Measurements from ENCODE around the gene RNF130.

Gene RNF130

GRCh38 chr5:180099733-180100611 is 28.4 kb upstream of the RNF130 start:
- TF ChIP-seq CTCF (IDR thresholded peaks at IDR 0.05; ENCODE audit: low read depth, low read length) (no peak), EZH2phosphoT487 (IDR thresholded peaks at IDR 0.05; ENCODE audit: low read depth) (no peak)
- H3K4me3 ChIP-seq (ENCODE audit: low read length), result no peak overlapping the region
- H3K4me2 ChIP-seq (ENCODE audit: low read length), result no peak overlapping the region
- no peak overlapping the region for H3K9ac ChIP-seq (ENCODE audit: low read length)
- H3K27ac ChIP-seq (ENCODE audit: low read length), result no peak overlapping the region
- H2AFZ ChIP-seq (ENCODE audit: low read depth, low read length), result no peak overlapping the region
- no peaks in the 10 kb centered on the region for H3K4me1 ChIP-seq (ENCODE audit: low read length)
- H3K9me3 ChIP-seq (ENCODE audit: insufficient read depth, low read length), result no peaks in the 10 kb centered on the region
- H3K79me2 ChIP-seq (ENCODE audit: low read length), result no peaks in the 10 kb centered on the region
- H3K27me3 ChIP-seq (ENCODE audit: low read depth, low read length), result no peaks in the 10 kb centered on the region
- H4K20me1 ChIP-seq (ENCODE audit: insufficient read depth, low read length), result no peaks in the 10 kb centered on the region
- H3K36me3 ChIP-seq (replicated peaks; ENCODE audit: low read depth, low read length), result no peaks in the 10 kb centered on the region

- no peaks in the 10 kb centered on the region for H3K36me3 ChIP-seq (replicated peaks; ENCODE audit: low read depth, low read length)
- no peaks in the 10 kb centered on the region for H3K79me2 ChIP-seq (ENCODE audit: low read length)
- TF ChIP-seq EZH2phosphoT487 (IDR thresholded peaks at IDR 0.05; ENCODE audit: low read depth) (no peak), CTCF (IDR thresholded peaks at IDR 0.05; ENCODE audit: low read depth, low read length) (no peak)
- no peak overlapping the region for H2AFZ ChIP-seq (ENCODE audit: low read depth, low read length)
- H3K9ac ChIP-seq (ENCODE audit: low read length), result no peak overlapping the region
- no peak overlapping the region for H3K4me2 ChIP-seq (ENCODE audit: low read length)
- no peaks in the 10 kb centered on the region for H3K27me3 ChIP-seq (ENCODE audit: low read depth, low read length)
- H3K27ac ChIP-seq (ENCODE audit: low read length), result no peak overlapping the region
- no peak overlapping the region for H3K4me3 ChIP-seq (ENCODE audit: low read length)
- no peaks in the 10 kb centered on the region for H3K9me3 ChIP-seq (ENCODE audit: insufficient read depth, low read length)
- no peaks in the 10 kb centered on the region for H3K4me1 ChIP-seq (ENCODE audit: low read length)
- H4K20me1 ChIP-seq (ENCODE audit: insufficient read depth, low read length), result no peaks in the 10 kb centered on the region
Measured at GRCh38 chr5:180098991-180099732, 27.6 kb upstream of the RNF130 start.

- no peaks in the 10 kb centered on the region for H3K9me3 ChIP-seq (ENCODE audit: insufficient read depth, low read length)
- no peak overlapping the region for H3K4me3 ChIP-seq (ENCODE audit: low read length)
- H3K27me3 ChIP-seq (ENCODE audit: low read depth, low read length), result no peaks in the 10 kb centered on the region
- H3K36me3 ChIP-seq (replicated peaks; ENCODE audit: low read depth, low read length), result no peaks in the 10 kb centered on the region
- TF ChIP-seq CTCF (IDR thresholded peaks at IDR 0.05; ENCODE audit: low read depth, low read length) (no peak), EZH2phosphoT487 (IDR thresholded peaks at IDR 0.05; ENCODE audit: low read depth) (no peak)
- H4K20me1 ChIP-seq (ENCODE audit: insufficient read depth, low read length), result no peaks in the 10 kb centered on the region
- H3K4me2 ChIP-seq (ENCODE audit: low read length), result no peak overlapping the region
- no peak overlapping the region for H2AFZ ChIP-seq (ENCODE audit: low read depth, low read length)
- no peaks in the 10 kb centered on the region for H3K79me2 ChIP-seq (ENCODE audit: low read length)
- no peak overlapping the region for H3K9ac ChIP-seq (ENCODE audit: low read length)
- H3K4me1 ChIP-seq (ENCODE audit: low read length), result no peaks in the 10 kb centered on the region
- no peak overlapping the region for H3K27ac ChIP-seq (ENCODE audit: low read length)
Measured at GRCh38 chr5:180098526-180098925, 27.0 kb upstream of the RNF130 start.

- no peak overlapping the region for H3K4me3 ChIP-seq (ENCODE audit: low read length)
- H3K4me2 ChIP-seq (ENCODE audit: low read length), result no peak overlapping the region
- TF ChIP-seq EZH2phosphoT487 (IDR thresholded peaks at IDR 0.05; ENCODE audit: low read depth) (no peak), CTCF (IDR thresholded peaks at IDR 0.05; ENCODE audit: low read depth, low read length) (no peak)
- no peaks in the 10 kb centered on the region for H3K36me3 ChIP-seq (replicated peaks; ENCODE audit: low read depth, low read length)
- H3K79me2 ChIP-seq (ENCODE audit: low read length), result no peaks in the 10 kb centered on the region
- H4K20me1 ChIP-seq (ENCODE audit: insufficient read depth, low read length), result no peaks in the 10 kb centered on the region
- no peak overlapping the region for H2AFZ ChIP-seq (ENCODE audit: low read depth, low read length)
- H3K9ac ChIP-seq (ENCODE audit: low read length), result no peak overlapping the region
- H3K27me3 ChIP-seq (ENCODE audit: low read depth, low read length), result no peaks in the 10 kb centered on the region
- H3K27ac ChIP-seq (ENCODE audit: low read length), result no peak overlapping the region
- H3K4me1 ChIP-seq (ENCODE audit: low read length), result no peaks in the 10 kb centered on the region
- no peaks in the 10 kb centered on the region for H3K9me3 ChIP-seq (ENCODE audit: insufficient read depth, low read length)
Measured at GRCh38 chr5:180097926-180098325, 26.4 kb upstream of the RNF130 start.
